Gastroesophageal sphincter (tissue), 3 donors: ENCODE measurements around the gene PRICKLE4.

Experiments
- EP300 ChIP-seq: sonication (generic); formaldehyde crosslinking; IDR thresholded peaks from one replicate; pipeline ENCODE4 v1.6.1; 2017; ENCODE audit warnings: antibody characterized with exemption, mild to moderate bottlenecking
- POLR2A ChIP-seq, 2 donors: fragments of 450-650 bp; IDR thresholded peaks; one replicate each; pipeline ENCODE4 v1.6.1; 2017; ENCODE audit warnings: antibody characterized with exemption in 2 of 2, mild to moderate bottlenecking in 2 of 2, moderate library complexity in 1 of 2
- TF ChIP-seq, protein P1 (sequence below), 4 experiments: fragments of 200-600 bp in 2 of 4; fragments of 450-650 bp in 2 of 4; sonication (generic) in 1 of 4; IDR thresholded peaks; one replicate each; pipeline ENCODE4 v1.5.1; 2017 to 2019; ENCODE audit warnings: antibody characterized with exemption in 4 of 4, mild to moderate bottlenecking in 2 of 4, moderate library complexity in 2 of 4

- TF ChIP-seq POLR2A (IDR thresholded peaks at IDR 0.05) (peak; percentile 55 to 73), EP300 (no peak)
- TF ChIP-seq, protein P1, sequence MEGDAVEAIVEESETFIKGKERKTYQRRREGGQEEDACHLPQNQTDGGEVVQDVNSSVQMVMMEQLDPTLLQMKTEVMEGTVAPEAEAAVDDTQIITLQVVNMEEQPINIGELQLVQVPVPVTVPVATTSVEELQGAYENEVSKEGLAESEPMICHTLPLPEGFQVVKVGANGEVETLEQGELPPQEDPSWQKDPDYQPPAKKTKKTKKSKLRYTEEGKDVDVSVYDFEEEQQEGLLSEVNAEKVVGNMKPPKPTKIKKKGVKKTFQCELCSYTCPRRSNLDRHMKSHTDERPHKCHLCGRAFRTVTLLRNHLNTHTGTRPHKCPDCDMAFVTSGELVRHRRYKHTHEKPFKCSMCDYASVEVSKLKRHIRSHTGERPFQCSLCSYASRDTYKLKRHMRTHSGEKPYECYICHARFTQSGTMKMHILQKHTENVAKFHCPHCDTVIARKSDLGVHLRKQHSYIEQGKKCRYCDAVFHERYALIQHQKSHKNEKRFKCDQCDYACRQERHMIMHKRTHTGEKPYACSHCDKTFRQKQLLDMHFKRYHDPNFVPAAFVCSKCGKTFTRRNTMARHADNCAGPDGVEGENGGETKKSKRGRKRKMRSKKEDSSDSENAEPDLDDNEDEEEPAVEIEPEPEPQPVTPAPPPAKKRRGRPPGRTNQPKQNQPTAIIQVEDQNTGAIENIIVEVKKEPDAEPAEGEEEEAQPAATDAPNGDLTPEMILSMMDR (IDR thresholded peaks at IDR 0.05): peak; percentile 81 to 97 (median 96)
Measured at GRCh38 chr6:41787219-41787917, 6.8 kb downstream of the PRICKLE4 start, which contains the start of gene TOMM6.
